Endometrial microvascular endothelial cells (primary cell): ENCODE measurements around the gene CCM2. TPM values are rescaled to one million over a fixed set of nuclear protein-coding genes. Genes with fewer than 3 reads are reported as not detected.
"Not testable (repeated sequence)": the region's sequence is repeated elsewhere in the genome, so short reads cannot be mapped to it uniquely, and the experiment has no call there.

Experiments used
- in situ Hi-C: cut with HindIII; loops from 2 replicates; pipeline ENCODE4 v1.10.0; 2017; ENCODE audit warnings: low sequenced_read_pairs, low pct_unique_long_range_greater_than_20kb; ENCODE audit errors: inconsistent ontology term
- total RNA-seq: library from RNA; depleted of rRNA; stranded (reverse); fragments of >200 nt; gene quantifications from one replicate; pipeline ENCODE4 v1.2.3, GENCODE V29; 2015; ENCODE audit errors: inconsistent ontology term

Gene CCM2
- total RNA-seq, 1 donor from 2014 or later: 70.8 TPM

DNA sequence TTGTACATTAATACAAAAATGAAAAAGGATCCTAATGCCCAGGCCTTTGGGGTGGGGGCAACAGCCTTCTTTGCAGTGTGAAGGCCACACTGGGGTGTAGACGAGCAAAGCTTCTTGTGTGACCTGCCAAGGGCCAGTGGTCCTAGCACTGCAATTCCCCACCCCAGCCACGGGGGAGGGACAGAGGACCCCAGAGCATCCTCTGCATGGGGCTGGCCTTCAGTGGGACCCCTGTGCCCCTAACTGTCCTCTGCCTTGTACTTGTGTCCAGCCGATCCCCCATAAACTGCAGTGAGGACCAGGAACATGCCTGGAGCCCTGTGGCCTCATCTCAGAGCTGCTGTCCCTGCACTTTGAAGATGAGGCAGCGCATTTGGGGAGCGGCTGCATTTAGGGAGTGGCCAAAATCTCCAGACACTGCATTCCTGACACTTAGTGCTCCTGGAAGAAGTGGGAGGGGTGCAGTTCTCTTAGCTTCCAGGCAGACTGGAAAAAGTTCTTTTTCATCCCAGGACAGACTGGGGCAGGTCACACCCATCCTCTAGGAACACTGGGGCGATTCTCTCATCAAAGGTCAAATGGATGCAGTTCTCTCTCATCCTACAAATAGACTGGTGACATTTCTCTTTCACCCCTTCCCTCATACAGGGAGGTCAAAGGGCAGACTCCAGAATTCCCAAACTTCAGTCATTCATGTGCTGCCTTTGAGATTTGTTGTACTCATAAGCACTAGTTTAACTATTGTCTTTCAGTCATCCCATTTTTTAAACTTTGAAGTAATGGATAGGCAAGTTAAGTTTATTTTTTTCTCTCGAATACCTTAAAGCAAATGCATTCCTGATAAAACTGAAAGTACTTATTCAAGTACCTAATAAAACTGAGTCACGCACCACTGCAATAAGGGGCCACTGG, 20.3 kb upstream of the CCM2 start:
- in situ Hi-C loops: no loop called here

DNA sequence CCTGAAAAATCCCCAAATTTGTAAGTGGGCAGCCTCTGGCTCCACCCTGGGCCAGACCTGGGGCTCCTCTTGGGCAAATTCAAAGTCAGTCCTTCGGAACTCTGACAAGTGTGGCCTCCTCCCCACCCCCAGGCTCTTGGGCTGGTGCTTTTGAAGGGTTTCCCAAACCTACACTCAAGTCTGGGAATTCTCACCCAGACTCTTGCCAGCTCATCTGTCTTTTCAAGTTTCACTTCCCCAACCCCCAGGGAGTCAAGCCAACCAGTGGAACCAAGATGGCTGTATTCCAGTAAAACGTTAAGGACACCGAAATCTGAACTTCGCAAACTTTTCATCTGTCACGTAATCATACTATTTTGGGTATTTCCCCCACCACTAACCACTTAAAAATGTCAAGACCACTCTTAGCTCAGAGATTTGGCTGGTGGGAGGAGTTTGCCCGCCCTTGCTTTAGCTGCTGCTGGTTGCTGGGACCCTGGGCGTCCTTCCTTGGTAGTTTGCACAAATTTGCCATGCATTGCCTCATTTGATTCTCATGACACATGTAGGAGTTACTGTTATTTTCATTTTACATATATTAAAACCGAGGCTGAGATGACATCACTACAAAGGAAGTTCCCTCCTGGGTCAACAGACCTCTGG, 19.5 kb upstream of the CCM2 start:
- in situ Hi-C loops: no loop called here

DNA sequence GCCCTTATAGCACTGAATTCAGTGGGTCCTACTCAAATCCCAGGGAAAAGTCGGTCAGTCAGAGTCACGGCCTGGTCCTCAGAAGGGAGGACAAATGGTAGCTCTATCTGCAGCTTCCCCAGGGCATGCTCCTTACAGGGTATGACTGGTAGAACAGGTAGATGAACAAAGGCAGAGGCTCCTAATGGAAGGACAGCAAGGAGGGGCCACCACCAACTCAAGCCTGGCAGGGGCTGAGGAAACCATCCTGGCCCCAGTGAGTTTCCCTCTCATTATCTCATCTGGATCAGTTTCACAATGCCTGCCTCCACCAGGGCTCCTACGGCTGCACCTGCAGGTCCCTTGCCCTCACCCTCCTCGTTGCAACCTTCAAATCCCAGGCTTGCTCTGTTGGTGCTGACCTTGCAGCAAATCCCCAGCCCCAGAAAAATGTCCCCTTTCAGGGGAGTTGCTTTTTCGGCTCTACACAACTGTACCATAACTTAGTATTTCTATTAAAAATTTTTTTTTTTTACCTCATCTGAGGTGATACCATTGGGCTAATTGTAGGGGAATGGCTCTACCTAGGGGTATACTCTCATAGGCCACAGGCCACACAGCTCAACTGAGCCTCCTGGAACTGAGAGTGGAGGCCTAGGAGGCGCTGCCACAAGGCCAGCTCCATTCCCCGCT, 18.8 kb upstream of the CCM2 start:
- in situ Hi-C loops: no loop called here

DNA sequence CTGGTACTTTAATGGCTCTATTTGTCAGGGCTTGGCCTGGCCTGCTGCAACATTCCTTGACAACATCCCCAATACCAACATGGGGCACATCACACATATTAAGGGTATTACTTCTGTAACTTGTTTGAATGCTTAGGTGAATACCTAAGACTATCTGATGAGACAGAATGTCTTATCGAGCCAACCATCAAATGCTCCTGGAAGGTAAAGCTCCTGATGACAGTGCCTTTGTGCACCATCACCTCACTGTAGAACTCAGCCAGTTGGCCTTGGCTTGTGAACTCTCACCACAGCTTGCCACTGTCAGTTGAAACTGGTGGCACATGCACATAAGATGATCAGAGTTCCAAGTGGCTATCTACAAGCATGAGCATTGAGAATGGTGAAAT, 17.5 kb upstream of the CCM2 start:
- in situ Hi-C loops: no loop called here

DNA sequence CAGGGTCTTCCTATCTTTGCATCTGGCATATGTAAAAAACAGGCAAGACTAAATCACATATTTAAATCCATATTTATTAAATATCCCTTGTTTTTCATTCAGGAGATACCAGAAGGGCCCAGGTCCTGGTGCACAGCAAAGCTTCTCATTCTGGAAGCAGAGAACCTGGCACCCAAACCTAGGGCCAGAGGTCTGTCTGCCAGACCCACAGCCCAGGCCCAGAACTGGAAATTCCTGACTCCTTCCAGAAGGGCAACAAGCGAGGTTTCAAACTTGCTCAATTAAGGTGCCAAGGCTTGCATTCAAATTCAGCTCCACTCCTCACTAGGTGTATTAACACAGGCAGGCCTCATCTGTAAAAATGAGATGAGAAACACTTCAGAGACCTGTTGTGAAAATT, 17.0 kb upstream of the CCM2 start:
- in situ Hi-C loops: no loop called here

DNA sequence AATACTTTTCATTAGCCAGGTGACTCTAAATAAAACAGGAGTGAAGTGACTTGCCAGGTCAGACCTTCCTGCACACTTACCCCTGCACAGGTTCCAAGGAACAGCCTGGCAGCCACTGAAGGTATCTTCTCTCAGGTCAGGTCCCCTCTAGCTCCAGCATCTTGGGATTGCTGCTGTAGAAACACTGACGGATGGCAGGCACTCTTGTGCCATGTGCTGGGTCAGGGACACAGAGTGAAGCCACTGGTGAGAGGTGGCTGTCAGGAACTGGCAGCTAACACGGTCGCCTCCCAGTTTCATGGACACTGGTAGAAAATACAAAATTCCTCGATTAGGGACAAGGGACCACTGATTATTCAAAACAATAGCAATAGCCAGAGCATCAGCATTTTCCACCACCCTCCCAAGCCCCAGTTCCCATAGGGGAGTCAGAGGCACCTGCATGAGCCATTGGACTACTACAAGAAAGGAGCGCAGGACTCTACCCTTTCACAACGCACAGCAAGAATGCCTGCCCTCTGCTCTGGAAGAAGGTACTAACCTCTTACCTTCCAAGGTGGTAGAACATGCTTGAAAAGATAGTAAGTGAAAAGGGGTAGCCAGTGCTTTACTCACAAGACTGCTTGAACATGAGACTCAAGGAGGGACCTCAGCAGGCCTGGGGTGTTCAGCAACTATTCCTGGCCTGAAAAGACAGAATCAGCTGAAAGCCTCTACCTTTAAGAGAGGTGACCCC, 16.1 kb upstream of the CCM2 start:
- in situ Hi-C loops: no loop called here

DNA sequence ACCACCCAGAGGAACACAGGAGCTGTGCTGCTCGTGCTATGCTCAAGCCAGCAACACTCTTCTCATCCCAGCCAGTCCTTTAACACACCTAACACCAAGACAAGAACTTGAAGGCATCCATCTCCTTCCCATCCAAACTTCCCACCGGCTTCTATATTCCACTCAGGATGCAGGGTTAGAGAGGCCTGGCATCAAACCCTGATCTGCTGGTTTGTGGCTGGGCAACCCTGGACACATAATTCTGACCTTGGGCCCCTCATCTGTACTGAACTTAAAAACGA, 15.6 kb upstream of the CCM2 start:
- in situ Hi-C loops: no loop called here

DNA sequence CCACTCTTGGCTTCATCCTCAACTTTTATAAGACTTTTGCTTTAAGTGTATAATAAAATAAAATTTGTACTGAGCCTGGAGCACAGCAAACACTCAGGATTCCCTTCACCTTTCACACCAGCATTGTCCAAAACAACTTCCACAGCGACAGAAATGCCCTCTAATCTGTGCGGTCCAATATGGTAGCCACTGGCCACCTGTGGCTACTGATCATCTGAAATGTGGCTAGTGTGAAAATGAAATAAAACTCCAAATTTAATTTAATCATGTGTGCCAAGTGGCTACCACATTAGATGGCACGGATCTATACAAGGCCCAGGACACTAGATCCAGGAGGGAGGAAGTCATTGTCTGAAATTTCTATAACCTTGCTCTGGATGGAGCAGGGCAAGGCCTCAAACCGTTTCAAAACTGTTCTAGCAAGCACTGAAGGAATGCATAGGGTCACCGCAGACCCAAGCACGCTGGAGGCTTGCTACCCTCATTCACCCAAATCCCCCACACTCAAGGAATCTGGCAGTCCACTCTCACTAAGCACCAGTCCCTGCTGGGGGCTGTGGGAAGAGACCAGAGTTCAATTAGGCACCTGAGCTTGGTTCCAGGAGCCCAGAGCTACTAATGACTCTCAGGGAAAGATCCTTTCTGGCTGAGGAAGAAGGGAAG, 14.8 kb upstream of the CCM2 start:
- in situ Hi-C loops: no loop called here

DNA sequence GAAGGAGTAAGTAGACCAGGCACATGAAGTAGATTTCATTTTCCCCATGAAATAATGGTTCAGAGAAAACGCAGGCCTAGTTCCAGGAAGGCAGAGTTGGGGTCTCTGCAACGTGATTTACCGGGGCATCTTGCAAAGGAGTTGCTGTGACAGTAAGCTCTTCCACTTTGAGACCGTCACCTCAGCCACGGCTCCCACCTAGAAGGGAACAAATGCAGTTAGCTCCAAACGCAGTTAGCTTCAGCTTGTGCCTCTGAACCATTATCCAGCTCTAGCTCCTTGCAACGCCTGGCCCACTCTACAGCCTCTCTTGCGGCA, 14.1 kb upstream of the CCM2 start:
- in situ Hi-C loops: no loop called here

DNA sequence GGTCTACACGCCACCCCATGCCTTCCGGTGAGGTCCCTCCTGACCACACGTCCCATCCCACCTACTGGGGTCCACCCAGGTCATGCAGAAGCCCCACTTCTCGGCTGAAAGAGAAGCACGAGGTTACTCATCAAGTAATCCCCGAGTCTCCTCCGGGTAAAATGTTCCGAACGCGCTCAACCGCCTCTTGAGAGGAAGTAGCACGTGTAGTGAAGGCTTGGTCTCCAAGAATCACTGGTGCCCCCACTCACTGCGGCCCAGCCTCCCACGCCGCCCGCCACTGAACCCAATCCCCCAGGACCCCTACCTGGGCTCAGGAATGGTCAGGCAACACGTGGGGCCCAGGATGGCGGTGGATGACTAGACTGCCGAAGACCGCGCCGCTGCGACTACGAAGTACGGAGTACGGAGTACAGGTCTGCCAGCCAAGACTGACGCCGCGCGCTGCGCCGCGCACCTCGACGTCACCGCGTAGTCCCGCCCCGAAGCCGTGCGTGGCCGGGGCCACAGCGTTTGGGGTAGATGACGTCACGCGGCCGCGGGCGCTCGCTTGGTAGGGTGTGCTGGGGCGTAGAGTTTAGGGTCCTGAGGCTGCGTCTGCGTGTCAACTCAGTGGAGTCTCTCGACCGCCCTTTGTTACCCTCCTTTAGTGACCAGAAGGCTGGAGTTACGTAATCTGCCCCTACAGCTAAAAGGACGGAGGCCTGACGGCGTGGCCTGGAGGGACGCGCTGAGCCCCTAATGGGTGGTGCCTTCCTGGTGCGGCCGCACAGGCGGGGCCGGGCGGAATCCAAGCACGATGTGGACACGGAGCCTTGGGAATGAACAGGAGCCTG, 13.6 kb upstream of the CCM2 start:
- in situ Hi-C loops: no loop called here

DNA sequence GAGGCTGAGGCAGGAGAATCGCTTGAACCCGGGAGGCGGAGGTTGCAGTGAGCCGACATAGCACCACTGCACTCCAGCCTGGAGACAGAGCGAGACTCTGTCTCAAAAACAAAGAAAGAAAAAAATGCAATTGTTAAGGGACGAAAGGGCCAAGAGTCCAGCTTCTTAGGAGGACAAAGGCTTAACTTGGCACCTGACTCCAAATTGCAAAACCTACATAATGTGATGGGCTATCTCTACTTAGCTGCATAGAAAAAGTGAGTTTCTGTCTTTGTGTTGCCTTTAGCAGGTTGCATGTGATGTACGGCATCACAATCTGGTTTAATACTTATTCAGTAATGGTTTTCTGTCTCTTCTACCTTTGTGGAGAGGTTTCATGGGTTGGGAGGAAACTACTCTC, 12.5 kb upstream of the CCM2 start:
- in situ Hi-C loops: no loop called here

DNA sequence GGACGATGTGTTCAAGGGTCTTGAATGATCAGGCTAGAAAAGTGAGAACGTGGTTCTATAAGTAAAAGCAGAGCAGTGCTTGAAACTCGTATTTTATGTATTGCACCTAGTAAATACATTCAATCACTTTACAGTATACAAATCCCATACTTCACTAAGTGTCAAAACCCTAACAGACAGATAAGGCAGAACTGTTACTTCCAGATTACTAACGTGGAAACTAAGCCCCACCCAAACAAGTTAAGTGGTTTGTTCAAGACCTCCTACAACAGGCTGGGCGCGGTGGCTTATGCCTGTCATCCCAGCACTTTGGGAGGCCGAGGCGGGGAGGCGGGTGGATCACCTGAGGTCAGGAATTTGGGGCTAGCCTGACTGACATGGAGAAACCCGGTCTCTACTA, 12.0 kb upstream of the CCM2 start:
- in situ Hi-C loops: no loop called here

DNA sequence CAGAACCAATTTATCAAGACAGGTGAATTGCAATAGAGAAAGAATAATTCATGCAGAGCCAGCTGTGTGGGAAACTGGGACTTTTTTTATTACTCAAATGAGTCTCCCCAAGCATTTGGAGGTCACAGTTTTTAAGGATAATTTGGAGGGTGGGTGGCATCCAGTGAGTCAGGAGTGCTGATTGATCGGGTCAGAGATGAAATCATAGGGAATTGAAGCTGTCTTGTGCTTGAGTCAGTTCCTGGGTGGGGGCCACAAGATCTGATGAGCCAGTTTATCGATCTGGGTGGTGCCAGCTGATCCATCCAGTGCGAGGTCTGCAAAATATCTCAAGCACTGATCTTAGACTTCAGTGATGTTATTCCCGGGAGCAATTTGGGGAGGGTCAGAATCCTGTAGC, 11.3 kb upstream of the CCM2 start:
- in situ Hi-C loops: no loop called here

DNA sequence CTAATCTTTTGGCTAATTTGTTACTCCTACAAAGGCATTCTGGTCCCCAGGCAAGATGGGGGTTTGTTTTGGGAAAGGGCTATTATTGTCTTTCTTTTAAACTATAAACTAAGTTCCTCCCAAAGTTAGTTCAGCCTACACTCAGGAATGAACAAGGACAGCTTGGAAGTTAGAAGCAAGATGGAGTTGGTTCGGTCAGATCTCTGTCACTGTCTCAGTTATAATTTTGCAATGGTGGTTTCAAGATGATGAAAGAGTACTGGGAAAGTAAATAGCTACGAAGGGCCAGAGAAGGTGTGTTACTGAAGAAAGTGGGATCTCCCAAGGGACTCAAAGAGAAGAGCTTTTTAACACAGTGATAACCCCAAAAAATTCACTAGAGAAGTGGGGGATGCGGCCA, 10.9 kb upstream of the CCM2 start:
- in situ Hi-C loops: no loop called here

DNA sequence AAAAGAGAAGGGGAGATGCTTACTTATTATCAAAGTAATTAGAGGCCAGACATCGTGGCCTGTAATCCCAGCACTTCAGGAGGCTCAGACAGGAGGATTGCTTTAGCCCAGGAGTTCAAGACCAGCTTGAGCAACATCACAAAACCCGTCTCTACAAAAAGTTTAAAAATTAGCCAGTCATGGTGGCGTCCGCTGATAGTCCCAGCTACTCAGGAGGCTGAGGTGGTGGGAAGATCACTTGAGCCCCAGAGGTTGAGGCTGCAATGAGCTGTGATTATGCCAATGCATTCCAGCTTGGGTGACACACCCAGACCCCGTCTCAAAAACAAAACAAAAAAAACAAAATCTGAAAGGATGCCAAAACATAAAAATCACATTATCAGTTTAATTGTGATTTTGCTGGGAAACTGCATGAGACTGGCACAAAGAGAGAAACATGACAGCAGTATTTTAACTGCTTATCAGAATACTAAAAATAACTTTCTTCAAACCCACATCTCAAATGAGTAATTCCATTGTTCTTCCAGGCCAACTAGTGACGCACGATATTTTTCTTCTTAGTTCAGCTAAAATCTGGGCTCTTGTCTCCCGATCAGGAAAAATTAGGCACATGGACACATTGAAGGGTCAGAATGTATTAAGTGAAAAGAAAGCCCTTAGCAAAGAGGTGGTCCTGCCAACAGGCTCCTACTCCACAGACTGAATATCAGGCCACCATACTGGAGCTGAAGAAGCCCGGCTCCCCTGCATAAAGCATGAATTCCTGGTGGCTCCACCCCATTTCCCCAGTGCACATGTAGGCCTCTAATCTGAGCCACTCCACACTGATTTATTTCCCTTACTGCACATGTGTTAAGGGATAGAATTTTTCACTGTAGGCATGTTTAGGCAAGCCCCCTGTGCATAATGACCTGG, 9.6 kb upstream of the CCM2 start:
- in situ Hi-C loops: no loop called here

DNA sequence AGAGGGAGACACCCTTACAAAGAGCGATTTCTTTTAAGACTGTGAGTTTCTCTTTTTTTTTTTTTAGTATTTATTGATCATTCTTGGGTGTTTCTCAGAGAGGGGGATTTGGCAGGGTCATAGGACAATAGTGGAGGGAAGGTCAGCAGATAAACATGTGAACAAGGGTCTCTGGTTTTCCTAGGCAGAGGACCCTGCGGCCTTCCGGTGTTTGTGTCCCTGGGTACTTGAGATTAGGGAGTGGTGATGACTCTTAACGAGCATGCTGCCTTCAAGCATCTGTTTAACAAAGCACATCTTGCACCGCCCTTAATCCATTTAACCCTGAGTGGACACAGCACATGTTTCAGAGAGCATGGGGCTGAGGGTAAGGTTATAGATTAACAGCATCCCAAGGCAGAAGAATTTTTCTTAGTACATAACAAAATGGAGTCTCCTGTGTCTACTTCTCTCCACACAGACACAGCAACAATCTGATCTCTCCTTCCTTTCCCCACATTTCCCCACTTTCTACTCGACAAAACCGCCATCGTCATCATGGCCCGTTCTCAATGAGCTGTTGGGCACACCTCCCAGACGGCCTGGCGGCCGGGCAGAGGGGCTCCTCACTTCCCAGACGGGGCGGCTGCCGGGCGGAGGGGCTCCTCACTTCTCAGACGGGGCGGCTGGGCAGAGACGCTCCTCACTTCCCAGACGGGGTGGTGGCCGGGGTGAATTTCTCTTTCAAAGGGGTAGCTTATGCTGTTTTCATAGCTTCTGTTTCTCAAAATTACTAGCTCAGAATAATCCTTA, 7.8 kb upstream of the CCM2 start:
- in situ Hi-C loops: not testable (repeated sequence)
